H9 (cell line): ENCODE results near the gene STK25. TPM values are rescaled to one million over a fixed set of nuclear protein-coding genes. Genes with fewer than 3 reads are reported as not detected.

Experiments used
- DNase-seq: peaks from one replicate; pipeline ENCODE4 v3.0.0-alpha.2; 2017
- H2AFZ ChIP-seq: one replicate; pipeline ENCODE4 v1.6.1; 2013; ENCODE audit warnings: mild to moderate bottlenecking, low read length, control low read depth, moderate library complexity
- H2AK5ac ChIP-seq: 2 replicates; pipeline ENCODE4 v1.6.1; 2013; ENCODE audit warnings: low read length, control low read depth, mixed read lengths; ENCODE audit not compliant: insufficient read length
- H2BK120ac ChIP-seq: one replicate; pipeline ENCODE4 v1.6.1; 2013; ENCODE audit warnings: low read depth, mild to moderate bottlenecking, low read length, control low read depth, inconsistent platforms; ENCODE audit not compliant: poor library complexity, severe bottlenecking
- H2BK12ac ChIP-seq: 2 replicates; pipeline ENCODE4 v1.6.1; 2013; ENCODE audit warnings: low read length, control low read depth, mixed read lengths, low read depth; ENCODE audit not compliant: insufficient read length
- H2BK15ac ChIP-seq: 2 replicates; pipeline ENCODE4 v1.6.1; 2013; ENCODE audit warnings: low read depth, low read length, control low read depth
- H2BK20ac ChIP-seq: one replicate; pipeline ENCODE4 v1.6.1; 2013; ENCODE audit warnings: low read depth, mild to moderate bottlenecking, low read length, control low read depth, inconsistent platforms; ENCODE audit not compliant: poor library complexity, severe bottlenecking
- H2BK5ac ChIP-seq: 2 replicates; pipeline ENCODE4 v1.6.1; 2013; ENCODE audit warnings: low read length, control low read depth, mixed read lengths; ENCODE audit not compliant: insufficient read length
- H3K14ac ChIP-seq: 2 replicates; pipeline ENCODE4 v1.6.1; 2013; ENCODE audit warnings: low read length, control low read depth; ENCODE audit not compliant: insufficient read depth
- H3K18ac ChIP-seq: 2 replicates; pipeline ENCODE4 v1.6.1; 2013; ENCODE audit warnings: low read depth, mild to moderate bottlenecking, mixed read lengths, low read length, control low read depth; ENCODE audit not compliant: insufficient read length
- H3K23ac ChIP-seq: 2 replicates; pipeline ENCODE4 v1.6.1; 2013; ENCODE audit warnings: low read length, control low read depth, mixed read lengths, low read depth; ENCODE audit not compliant: insufficient read length
- H3K23me2 ChIP-seq: 2 replicates; pipeline ENCODE4 v1.6.1; 2013; ENCODE audit warnings: low read depth, mild to moderate bottlenecking, mixed read lengths, low read length, control low read depth; ENCODE audit not compliant: insufficient read length, poor library complexity, severe bottlenecking
- H3K27ac ChIP-seq: 2 replicates; pipeline ENCODE4 v1.5.1; 2013; ENCODE audit warnings: low read length, control low read depth, mixed read lengths, low read depth; ENCODE audit not compliant: insufficient read length
- H3K27me3 ChIP-seq: 2 replicates; pipeline ENCODE4 v1.6.1; 2013; ENCODE audit warnings: low read length, control low read depth, inconsistent platforms; ENCODE audit not compliant: insufficient read depth
- H3K4ac ChIP-seq: 2 replicates; pipeline ENCODE4 v1.6.1; 2013; ENCODE audit warnings: low read depth, mild to moderate bottlenecking, control low read depth, inconsistent platforms, low read length, moderate library complexity
- H3K4me1 ChIP-seq: 2 replicates; pipeline ENCODE4 v1.6.1; 2013; ENCODE audit warnings: low read length, control low read depth, inconsistent platforms; ENCODE audit not compliant: insufficient read depth
- H3K4me2 ChIP-seq: 2 replicates; pipeline ENCODE4 v1.6.1; 2013; ENCODE audit warnings: low read length, control low read depth, mixed read lengths; ENCODE audit not compliant: insufficient read length, insufficient read depth
- H3K56ac ChIP-seq: 2 replicates; pipeline ENCODE4 v1.6.1; 2013; ENCODE audit warnings: low read depth, mild to moderate bottlenecking, mixed read lengths, low read length, control low read depth; ENCODE audit not compliant: insufficient read length
- H3K79me1 ChIP-seq: 2 replicates; pipeline ENCODE4 v1.6.1; 2013; ENCODE audit warnings: low read depth, mild to moderate bottlenecking, moderate library complexity, low read length, control low read depth, inconsistent platforms; ENCODE audit not compliant: insufficient read depth, poor library complexity, severe bottlenecking
- H3K79me2 ChIP-seq: 2 replicates; pipeline ENCODE4 v1.6.1; 2013; ENCODE audit warnings: low read length, control low read depth, inconsistent platforms; ENCODE audit not compliant: insufficient read depth
- H3K9ac ChIP-seq: 2 replicates; pipeline ENCODE4 v1.6.1; 2013; ENCODE audit warnings: low read length, control low read depth, mixed read lengths; ENCODE audit not compliant: insufficient read length; ENCODE audit errors: extremely low read depth
- H3K9me3 ChIP-seq: one replicate; pipeline ENCODE4 v1.6.1; 2013; ENCODE audit warnings: low read depth, low read length, inconsistent platforms; ENCODE audit not compliant: control insufficient read depth
- H3T11ph ChIP-seq: one replicate; pipeline ENCODE4 v1.6.1; 2013; ENCODE audit warnings: mild to moderate bottlenecking, low read length, control low read depth, inconsistent platforms
- H4K20me1 ChIP-seq: one replicate; pipeline ENCODE4 v1.6.1; 2013; ENCODE audit not compliant: control insufficient read depth, insufficient read length, insufficient read depth
- H4K5ac ChIP-seq: 2 replicates; pipeline ENCODE4 v1.6.1; 2013; ENCODE audit warnings: low read depth, mild to moderate bottlenecking, mixed read lengths, low read length, control low read depth; ENCODE audit not compliant: insufficient read length
- H4K8ac ChIP-seq: replicated peaks from 2 replicates; pipeline ENCODE4 v1.6.1; 2013; ENCODE audit warnings: low read length, control low read depth, mixed read lengths, low read depth; ENCODE audit not compliant: insufficient read length
- H4K91ac ChIP-seq: 2 replicates; pipeline ENCODE4 v1.6.1; 2013; ENCODE audit warnings: low read depth, mild to moderate bottlenecking, moderate library complexity, mixed read lengths, low read length, control low read depth; ENCODE audit not compliant: insufficient read length
- H3K27ac Mint-ChIP-seq, 3 experiments: 2 replicates in 2 of 3; 3 replicates in 1 of 3; pipeline ENCODE4 v1.8.0; 2020 to 2021; ENCODE audit warnings: mixed read lengths in 3 of 3, mild to moderate bottlenecking in 1 of 3, moderate library complexity in 1 of 3
- H3K27me3 Mint-ChIP-seq: 2 replicates; pipeline ENCODE4 v1.8.0; 2021; ENCODE audit warnings: low read depth, mild to moderate bottlenecking, moderate library complexity, mixed read lengths
- H3K36me3 Mint-ChIP-seq, 3 experiments: 2 replicates in 2 of 3; 3 replicates in 1 of 3; pipeline ENCODE4 v1.8.0; 2020 to 2021; ENCODE audit warnings: low read depth in 3 of 3, mixed read lengths in 3 of 3; ENCODE audit not compliant: insufficient read depth in 1 of 3
- H3K4me1 Mint-ChIP-seq, 2 experiments: 2 replicates each; pipeline ENCODE4 v1.8.0; 2020; ENCODE audit warnings: mixed read lengths in 2 of 2
- H3K4me3 Mint-ChIP-seq, 2 experiments: 2 replicates in 1 of 2; 3 replicates in 1 of 2; pipeline ENCODE4 v1.8.0; 2020 to 2021; ENCODE audit warnings: mild to moderate bottlenecking in 2 of 2, mixed read lengths in 2 of 2, moderate library complexity in 1 of 2
- H3K9me3 Mint-ChIP-seq, 2 experiments: 2 replicates in 1 of 2; 3 replicates in 1 of 2; pipeline ENCODE4 v1.8.0; 2020; ENCODE audit warnings: mild to moderate bottlenecking in 2 of 2, mixed read lengths in 2 of 2, moderate library complexity in 1 of 2
- total RNA-seq: library from RNA; stranded (reverse); gene quantifications from 2 replicates; pipeline ENCODE4 v1.2.1, GENCODE V29; 2021
- TF ChIP-seq, protein P1 (sequence below): fragments of 200-600 bp; sonication (generic); conservative IDR thresholded peaks from 3 replicates; pipeline ENCODE4 v1.8.0; 2021; ENCODE audit warnings: antibody characterized with exemption, mild to moderate bottlenecking

Gene STK25
- total RNA-seq, 1 experiment from 2014 or later: 189 TPM

DNA sequence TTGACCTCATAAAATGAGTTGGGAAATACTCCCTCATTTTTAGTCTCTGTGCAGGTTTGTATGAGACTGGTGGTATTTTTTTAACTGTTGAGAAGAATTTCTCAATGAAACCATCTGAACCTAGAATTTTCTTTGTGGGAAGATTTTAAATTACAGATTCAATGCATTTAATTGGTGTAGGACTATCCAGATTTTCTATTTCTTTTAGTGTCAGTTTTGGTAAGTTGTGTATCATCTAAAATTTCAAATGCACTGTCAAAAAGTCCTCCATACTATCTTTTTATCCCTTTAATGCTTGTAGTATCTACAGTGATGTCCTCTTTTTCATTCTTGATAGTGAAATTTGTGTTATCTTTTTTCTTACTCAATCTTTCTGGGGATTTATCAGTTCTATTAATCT is 48.4 kb upstream of the STK25 start:
- Histone ChIP-seq H3K4me1 (peaks cover 5% of the 10 kb centered on the region; the same call in 1 of the 2 replicates), H3K4me2 (no peak overlapping the region), H4K91ac (no peak overlapping the region), H2BK15ac (no peak overlapping the region), H2AK5ac (no peak overlapping the region), H3K18ac (no peak overlapping the region), H2BK120ac (no peak overlapping the region), H3K14ac (no peak overlapping the region), H3K9me3 (no peaks in the 10 kb centered on the region), H2AFZ (no peak overlapping the region), H3K79me1 (no peaks in the 10 kb centered on the region), H4K5ac (no peak overlapping the region), H3K23ac (no peak overlapping the region), H3K23me2 (peaks cover 6% of the 10 kb centered on the region), H2BK12ac (no peak overlapping the region), H3K9ac (no peak overlapping the region), H4K8ac (no peak overlapping the region), H2BK20ac (no peak overlapping the region), H3K27me3 (no peaks in the 10 kb centered on the region), H3K27ac (no peak overlapping the region), H3K56ac (no peak overlapping the region), H4K20me1 (no peaks in the 10 kb centered on the region), H3T11ph (no peak overlapping the region), H3K79me2 (no peaks in the 10 kb centered on the region), H2BK5ac (no peak overlapping the region), H3K4ac (no peak overlapping the region)
- Mint-ChIP-seq H3K4me1 (peaks cover 21 to 24% of the 10 kb centered on the region in 2 experiments), H3K4me3 (no peak overlapping the region), H3K27ac (no peak overlapping the region), H3K9me3 (peaks cover 0 to 3% of the 10 kb centered on the region in 2 experiments; a peak in 2 of 5 replicates), H3K36me3 (peaks cover 0 to 4% (median 3%) of the 10 kb centered on the region in 3 experiments; a peak in 3 of 7 replicates), H3K27me3 (peaks cover 3% of the 10 kb centered on the region)
- no peak for DNase-seq
- TF ChIP-seq, protein P1, sequence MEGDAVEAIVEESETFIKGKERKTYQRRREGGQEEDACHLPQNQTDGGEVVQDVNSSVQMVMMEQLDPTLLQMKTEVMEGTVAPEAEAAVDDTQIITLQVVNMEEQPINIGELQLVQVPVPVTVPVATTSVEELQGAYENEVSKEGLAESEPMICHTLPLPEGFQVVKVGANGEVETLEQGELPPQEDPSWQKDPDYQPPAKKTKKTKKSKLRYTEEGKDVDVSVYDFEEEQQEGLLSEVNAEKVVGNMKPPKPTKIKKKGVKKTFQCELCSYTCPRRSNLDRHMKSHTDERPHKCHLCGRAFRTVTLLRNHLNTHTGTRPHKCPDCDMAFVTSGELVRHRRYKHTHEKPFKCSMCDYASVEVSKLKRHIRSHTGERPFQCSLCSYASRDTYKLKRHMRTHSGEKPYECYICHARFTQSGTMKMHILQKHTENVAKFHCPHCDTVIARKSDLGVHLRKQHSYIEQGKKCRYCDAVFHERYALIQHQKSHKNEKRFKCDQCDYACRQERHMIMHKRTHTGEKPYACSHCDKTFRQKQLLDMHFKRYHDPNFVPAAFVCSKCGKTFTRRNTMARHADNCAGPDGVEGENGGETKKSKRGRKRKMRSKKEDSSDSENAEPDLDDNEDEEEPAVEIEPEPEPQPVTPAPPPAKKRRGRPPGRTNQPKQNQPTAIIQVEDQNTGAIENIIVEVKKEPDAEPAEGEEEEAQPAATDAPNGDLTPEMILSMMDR: no peak
